OCI-LY7 (cell line): ENCODE results near the gene SPART. TPM values are rescaled to one million over a fixed set of nuclear protein-coding genes. Genes with fewer than 3 reads are reported as not detected.

Experiments used
- BruUV-seq: library from RNA; stranded (reverse); fragments of 400-500 nt; replicated peaks from 2 replicates; lab custom pipeline; 2021; lab: Mats Ljungman, UMichigan
- CTCF ChIA-PET: fragments of 300-600 bp; sonication (Branson Sonifier 250); formaldehyde crosslinking; loops from one replicate; lab custom pipeline; 2022; ENCODE audit warnings: antibody characterized with exemption; ENCODE audit not compliant: unreplicated experiment; lab: Charles Lee
- POLR2A ChIA-PET: fragments of 300-600 bp; sonication (Branson Sonifier 250); formaldehyde crosslinking; loops from one replicate; lab custom pipeline; 2022; ENCODE audit warnings: antibody characterized with exemption; lab: Charles Lee
- DNase-seq: peaks from one replicate; pipeline ENCODE4 v3.0.0-alpha.2; 2015; ENCODE audit warnings: low spot score
- H2AFZ ChIP-seq: fragments of 200-600 bp; sonication (generic), shearing (Covaris generic); 2 replicates; pipeline ENCODE4 v1.6.1; 2014; ENCODE audit warnings: mild to moderate bottlenecking, antibody characterized with exemption, low read length, moderate library complexity
- H3K27ac ChIP-seq: fragments of 200-600 bp; sonication (generic); 2 replicates; pipeline ENCODE4 v1.5.1; 2014; ENCODE audit warnings: mixed run types, low read depth, mild to moderate bottlenecking, moderate library complexity, low read length, inconsistent platforms; ENCODE audit not compliant: poor library complexity, severe bottlenecking
- H3K36me3 ChIP-seq: fragments of 200-600 bp; sonication (generic); 2 replicates; pipeline ENCODE4 v1.6.1; 2014; ENCODE audit warnings: mild to moderate bottlenecking, antibody characterized with exemption, low read length, moderate library complexity, mixed read lengths; ENCODE audit not compliant: insufficient read depth
- H3K4me1 ChIP-seq: fragments of 200-600 bp; sonication (generic); 2 replicates; pipeline ENCODE4 v1.5.1; 2014; ENCODE audit warnings: mild to moderate bottlenecking, low read length; ENCODE audit not compliant: insufficient read depth, poor library complexity, severe bottlenecking
- H3K4me2 ChIP-seq: fragments of 200-600 bp; sonication (generic); 2 replicates; pipeline ENCODE4 v1.6.1; 2014; ENCODE audit warnings: mild to moderate bottlenecking, low read length
- H3K4me3 ChIP-seq: fragments of 200-600 bp; sonication (generic); 2 replicates; pipeline ENCODE4 v1.5.1; 2014; ENCODE audit warnings: mild to moderate bottlenecking, low read depth, low read length; ENCODE audit not compliant: poor library complexity, severe bottlenecking
- H3K79me2 ChIP-seq: fragments of 200-600 bp; sonication (generic); 2 replicates; pipeline ENCODE4 v1.6.1; 2016; ENCODE audit warnings: low read depth, mild to moderate bottlenecking, low read length, moderate library complexity, mixed read lengths; ENCODE audit not compliant: insufficient read depth
- H3K9me2 ChIP-seq: fragments of 200-600 bp; sonication (generic); 2 replicates; pipeline ENCODE4 v1.6.1; 2016; ENCODE audit warnings: mild to moderate bottlenecking, low read length, mixed read lengths; ENCODE audit not compliant: insufficient read depth
- H3K9me3 ChIP-seq: fragments of 200-600 bp; sonication (generic); 2 replicates; pipeline ENCODE4 v1.6.1; 2014; ENCODE audit warnings: mild to moderate bottlenecking, mixed run types, low read length, mixed read lengths
- H4K20me1 ChIP-seq: fragments of 200-600 bp; sonication (generic); 2 replicates; pipeline ENCODE4 v1.6.1; 2014; ENCODE audit warnings: mild to moderate bottlenecking, antibody characterized with exemption, low read length, moderate library complexity, mixed read lengths; ENCODE audit not compliant: insufficient read depth
- EZH2phosphoT487 ChIP-seq: fragments of 200-600 bp; sonication (generic); IDR thresholded peaks from 2 replicates; pipeline ENCODE4 v1.6.1; 2018; ENCODE audit warnings: low read depth, borderline replicate concordance, mild to moderate bottlenecking, mixed run types, antibody characterized with exemption, low read length, moderate library complexity, mixed read lengths
- intact Hi-C: fragments of 100-400 bp; cut with micrococcal nuclease; formaldehyde crosslinking; loops from one replicate; pipeline ENCODE4 v1.10.0; 2022; ENCODE audit not compliant: unreplicated experiment
- total RNA-seq, 2 experiments: library from RNA; depleted of rRNA in 1 of 2; stranded (reverse); fragments of >200 nt in 1 of 2; shearing (Covaris generic) in 1 of 2; gene quantifications; 2 replicates each; pipeline ENCODE4 v1.2.3, GENCODE V29; 2014 to 2022
- TF ChIP-seq, protein P1 (sequence below): fragments of 200-600 bp; sonication (generic); conservative IDR thresholded peaks from 2 replicates; pipeline ENCODE4 v1.5.1; 2014; ENCODE audit warnings: mild to moderate bottlenecking, antibody characterized with exemption, low read length, moderate library complexity, mixed read lengths

SPART gene
- total RNA-seq, 2 experiments from 2014 or later, result not detected

DNA sequence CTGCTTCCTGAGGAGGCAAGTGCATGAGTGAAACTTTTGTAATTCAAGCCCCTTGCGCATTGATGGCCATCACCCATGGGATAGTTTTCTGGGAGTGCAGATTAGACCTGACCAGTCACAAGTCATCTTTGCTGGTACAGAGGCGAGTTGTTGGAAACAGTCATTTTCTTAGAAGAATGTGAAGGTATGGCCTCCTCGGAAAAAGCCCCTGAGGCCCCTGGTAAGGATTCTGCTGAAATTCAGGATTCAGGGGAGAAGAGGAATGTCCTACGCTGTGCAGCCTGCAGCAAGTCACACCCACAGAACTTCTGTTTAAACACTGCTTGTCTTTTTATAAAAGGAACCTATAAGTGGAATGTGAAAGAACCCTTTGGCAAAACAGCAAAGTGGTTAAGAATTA lies 11.0 kb upstream of the SPART start:
- no peak overlapping the region for H3K4me3 ChIP-seq
- DNase-seq, result no peak
- no peaks in the 10 kb centered on the region for H3K4me1 ChIP-seq
- H2AFZ ChIP-seq, result no peak overlapping the region
- no peaks in the 10 kb centered on the region for H3K9me3 ChIP-seq
- no peaks in the 10 kb centered on the region for H3K36me3 ChIP-seq
- H3K4me2 ChIP-seq, result no peak overlapping the region
- BruUV-seq, result no TSS peak
- H3K79me2 ChIP-seq, result no peaks in the 10 kb centered on the region
- no peaks in the 10 kb centered on the region for H3K9me2 ChIP-seq
- ChIA-PET POLR2A (no interaction called here), CTCF (no interaction called here)
- no peak overlapping the region for H3K27ac ChIP-seq
- intact Hi-C loops, result no loop called here
- H4K20me1 ChIP-seq, result no peaks in the 10 kb centered on the region
- TF ChIP-seq EZH2phosphoT487, result no peak
- TF ChIP-seq, protein P1, sequence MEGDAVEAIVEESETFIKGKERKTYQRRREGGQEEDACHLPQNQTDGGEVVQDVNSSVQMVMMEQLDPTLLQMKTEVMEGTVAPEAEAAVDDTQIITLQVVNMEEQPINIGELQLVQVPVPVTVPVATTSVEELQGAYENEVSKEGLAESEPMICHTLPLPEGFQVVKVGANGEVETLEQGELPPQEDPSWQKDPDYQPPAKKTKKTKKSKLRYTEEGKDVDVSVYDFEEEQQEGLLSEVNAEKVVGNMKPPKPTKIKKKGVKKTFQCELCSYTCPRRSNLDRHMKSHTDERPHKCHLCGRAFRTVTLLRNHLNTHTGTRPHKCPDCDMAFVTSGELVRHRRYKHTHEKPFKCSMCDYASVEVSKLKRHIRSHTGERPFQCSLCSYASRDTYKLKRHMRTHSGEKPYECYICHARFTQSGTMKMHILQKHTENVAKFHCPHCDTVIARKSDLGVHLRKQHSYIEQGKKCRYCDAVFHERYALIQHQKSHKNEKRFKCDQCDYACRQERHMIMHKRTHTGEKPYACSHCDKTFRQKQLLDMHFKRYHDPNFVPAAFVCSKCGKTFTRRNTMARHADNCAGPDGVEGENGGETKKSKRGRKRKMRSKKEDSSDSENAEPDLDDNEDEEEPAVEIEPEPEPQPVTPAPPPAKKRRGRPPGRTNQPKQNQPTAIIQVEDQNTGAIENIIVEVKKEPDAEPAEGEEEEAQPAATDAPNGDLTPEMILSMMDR, result no peak

DNA sequence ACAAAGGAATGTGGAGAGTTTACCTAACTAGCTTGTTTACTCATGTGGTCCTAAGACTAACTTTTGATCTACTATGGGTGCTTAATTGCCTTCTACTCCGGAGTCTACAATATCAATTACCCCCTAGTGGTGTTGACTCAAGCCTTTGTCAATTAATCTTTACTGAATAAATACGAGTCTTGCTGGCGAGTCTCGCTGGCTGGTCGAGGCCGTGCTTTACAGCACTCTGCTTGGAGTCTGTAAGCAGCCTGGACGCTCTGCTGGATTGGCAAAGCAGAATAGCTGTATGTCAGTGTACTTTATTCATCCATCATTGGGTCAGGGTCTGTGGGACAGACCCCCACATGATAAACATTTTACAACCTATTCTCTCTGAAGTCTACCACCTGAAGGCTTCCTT lies 9.9 kb upstream of the SPART start:
- Histone ChIP-seq H3K79me2 (no peaks in the 10 kb centered on the region), H3K4me3 (no peak overlapping the region), H3K27ac (no peak overlapping the region), H3K9me2 (no peaks in the 10 kb centered on the region), H3K4me2 (no peak overlapping the region), H4K20me1 (no peaks in the 10 kb centered on the region), H3K36me3 (no peaks in the 10 kb centered on the region), H2AFZ (no peak overlapping the region), H3K9me3 (no peaks in the 10 kb centered on the region), H3K4me1 (no peaks in the 10 kb centered on the region)
- CTCF ChIA-PET, result no interaction called here
- TF ChIP-seq, protein P1, result no peak
- TF ChIP-seq EZH2phosphoT487, result no peak
- DNase-seq, result no peak
- intact Hi-C loops, result no loop called here
- no TSS peak for BruUV-seq
- POLR2A ChIA-PET, result no interaction called here

GRCh38 chr13:36355632-36356031 lies 9.4 kb upstream of the SPART start:
- no peaks in the 10 kb centered on the region for H3K36me3 ChIP-seq
- H3K4me3 ChIP-seq, result no peak overlapping the region
- H4K20me1 ChIP-seq, result no peaks in the 10 kb centered on the region
- no peaks in the 10 kb centered on the region for H3K9me3 ChIP-seq
- no peaks in the 10 kb centered on the region for H3K9me2 ChIP-seq
- H3K79me2 ChIP-seq, result no peaks in the 10 kb centered on the region
- no peak overlapping the region for H2AFZ ChIP-seq
- no TSS peak for BruUV-seq
- DNase-seq, result no peak
- TF ChIP-seq EZH2phosphoT487, result no peak
- TF ChIP-seq, protein P1, result no peak
- H3K4me1 ChIP-seq, result no peaks in the 10 kb centered on the region
- no peak overlapping the region for H3K4me2 ChIP-seq
- intact Hi-C loops, result no loop called here
- H3K27ac ChIP-seq, result no peak overlapping the region
- POLR2A ChIA-PET, result no interaction called here
- CTCF ChIA-PET, result no interaction called here
